IMR-90 (cell line): ENCODE measurements around the gene CXCL12. TPM values are rescaled to one million over a fixed set of nuclear protein-coding genes. Genes with fewer than 3 reads are reported as not detected.

Experiments used
- ATAC-seq: fragments of 200-7000 bp; cut with Tn5 transposase; 2 replicates; pipeline ENCODE4 v1.9.1; 2020; ENCODE audit warnings: low read depth, mild to moderate bottlenecking, moderate library complexity
- BruUV-seq: library from RNA; stranded (reverse); fragments of 400-500 nt; replicated peaks from 2 replicates; lab custom pipeline; 2021; lab: Mats Ljungman, UMichigan
- CTCF ChIA-PET: fragments of 300-600 bp; formaldehyde crosslinking; extraction: SDS; loops from one replicate; lab custom pipeline; 2021; ENCODE audit warnings: antibody characterized with exemption; lab: Yijun Ruan, JAX
- POLR2A ChIA-PET: fragments of 300-600 bp; sonication (Branson Sonifier 250); formaldehyde crosslinking; loops from one replicate; lab custom pipeline; 2022; ENCODE audit warnings: antibody characterized with exemption; ENCODE audit not compliant: unreplicated experiment; lab: Charles Lee
- DNase-seq: peaks from one replicate; pipeline ENCODE4 v3.0.0; 2013
- H2AFZ ChIP-seq: replicated peaks from 2 replicates; pipeline ENCODE3; 2013; ENCODE audit warnings: low read length, mild to moderate bottlenecking; ENCODE audit not compliant: poor library complexity
- H2AK5ac ChIP-seq: 2 replicates; pipeline ENCODE4 v1.6.1; 2013; ENCODE audit warnings: low read depth, low read length, inconsistent platforms
- H2AK9ac ChIP-seq: replicated peaks from 2 replicates; pipeline ENCODE3; 2013; ENCODE audit warnings: mild to moderate bottlenecking, low read depth, low read length, moderate library complexity; ENCODE audit not compliant: poor library complexity
- H2BK120ac ChIP-seq: 2 replicates; pipeline ENCODE4 v1.6.1; 2013; ENCODE audit warnings: low read depth, low read length, inconsistent platforms
- H2BK15ac ChIP-seq: 3 replicates; pipeline ENCODE4 v1.6.1; 2013; ENCODE audit warnings: low read depth, low read length, inconsistent platforms
- H2BK20ac ChIP-seq: 2 replicates; pipeline ENCODE4 v1.6.1; 2013; ENCODE audit warnings: low read depth, mild to moderate bottlenecking, inconsistent platforms, low read length, moderate library complexity
- H2BK5ac ChIP-seq: 2 replicates; pipeline ENCODE4 v1.6.1; 2013; ENCODE audit warnings: mild to moderate bottlenecking, low read depth, low read length, inconsistent platforms; ENCODE audit not compliant: poor library complexity, severe bottlenecking
- H3K14ac ChIP-seq: replicated peaks from 2 replicates; pipeline ENCODE4 v1.6.1; 2013; ENCODE audit warnings: low read depth, low read length, inconsistent platforms
- H3K18ac ChIP-seq: 2 replicates; pipeline ENCODE4 v1.6.1; 2013; ENCODE audit warnings: low read depth, low read length, control low read depth
- H3K23ac ChIP-seq: 2 replicates; pipeline ENCODE4 v1.6.1; 2013; ENCODE audit warnings: low read depth, low read length, inconsistent platforms
- H3K27ac ChIP-seq: 2 replicates; pipeline ENCODE4 v1.5.1; 2013; ENCODE audit warnings: mild to moderate bottlenecking, control low read depth, low read length; ENCODE audit not compliant: insufficient read depth
- H3K27me3 ChIP-seq: 2 replicates; pipeline ENCODE4 v1.6.1; 2013; ENCODE audit warnings: low read length; ENCODE audit not compliant: control insufficient read depth, insufficient read depth
- H3K36me3 ChIP-seq: 2 replicates; pipeline ENCODE4 v1.6.1; 2013; ENCODE audit warnings: low read length, mixed read lengths; ENCODE audit not compliant: control insufficient read depth, insufficient read depth
- H3K4ac ChIP-seq: 2 replicates; pipeline ENCODE4 v1.6.1; 2013; ENCODE audit warnings: low read depth, low read length, inconsistent platforms
- H3K4me1 ChIP-seq: 2 replicates; pipeline ENCODE4 v1.6.1; 2013; ENCODE audit warnings: low read length, mixed read lengths; ENCODE audit not compliant: control insufficient read depth, insufficient read depth
- H3K4me2 ChIP-seq: 2 replicates; pipeline ENCODE4 v1.6.1; 2013; ENCODE audit warnings: low read depth, mild to moderate bottlenecking, control low read depth, low read length, moderate library complexity
- H3K4me3 ChIP-seq: 2 replicates; pipeline ENCODE4 v1.5.1; 2013; ENCODE audit warnings: low read depth, mild to moderate bottlenecking, control low read depth, low read length, moderate library complexity; ENCODE audit not compliant: insufficient read depth
- H3K56ac ChIP-seq: 2 replicates; pipeline ENCODE4 v1.6.1; 2013; ENCODE audit warnings: low read length, inconsistent platforms; ENCODE audit not compliant: insufficient read depth; ENCODE audit errors: extremely low read depth
- H3K79me1 ChIP-seq, 2 experiments: 2 replicates each; pipeline ENCODE4 v1.6.1; 2013; ENCODE audit warnings: low read length in 2 of 2, inconsistent platforms in 1 of 2, low read depth in 1 of 2
- H3K9ac ChIP-seq: 2 replicates; pipeline ENCODE4 v1.6.1; 2013; ENCODE audit warnings: low read depth, low read length, control low read depth
- H3K9me1 ChIP-seq: 2 replicates; pipeline ENCODE4 v1.6.1; 2013; ENCODE audit warnings: low read length, inconsistent platforms; ENCODE audit not compliant: insufficient read depth
- H3K9me3 ChIP-seq: 2 replicates; pipeline ENCODE4 v1.6.1; 2013; ENCODE audit warnings: low read length; ENCODE audit not compliant: control insufficient read depth, insufficient read depth
- H4K20me1 ChIP-seq: 2 replicates; pipeline ENCODE4 v1.6.1; 2013; ENCODE audit warnings: low read length, inconsistent platforms; ENCODE audit not compliant: insufficient read depth
- H4K5ac ChIP-seq: 2 replicates; pipeline ENCODE4 v1.6.1; 2013; ENCODE audit warnings: mild to moderate bottlenecking, low read depth, low read length, control low read depth
- H4K8ac ChIP-seq, 2 experiments: 2 replicates each; pipeline ENCODE4 v1.6.1; 2013; ENCODE audit warnings: low read depth in 2 of 2, low read length in 2 of 2, control low read depth in 1 of 2, inconsistent platforms in 1 of 2
- H4K91ac ChIP-seq: 2 replicates; pipeline ENCODE4 v1.6.1; 2013; ENCODE audit warnings: low read depth, low read length, inconsistent platforms; ENCODE audit not compliant: insufficient read depth
- BHLHE40 ChIP-seq: fragments of 150-350 bp; IDR thresholded peaks from 2 replicates; pipeline ENCODE4 v1.6.1; 2016; ENCODE audit warnings: mild to moderate bottlenecking, low read depth, low read length
- CEBPB ChIP-seq: IDR thresholded peaks from 2 replicates; pipeline ENCODE4 v1.6.1; 2012; ENCODE audit warnings: low read depth, low read length, improper control_type of control experiment
- CHD1 ChIP-seq: IDR thresholded peaks from 2 replicates; pipeline ENCODE4 v1.6.1; 2012; ENCODE audit warnings: low read depth, low read length, improper control_type of control experiment
- FOS ChIP-seq: fragments of 150-350 bp; IDR thresholded peaks from 2 replicates; pipeline ENCODE4 v1.6.1; 2016; ENCODE audit warnings: low read depth, low read length
- MAFK ChIP-seq: IDR thresholded peaks from 2 replicates; pipeline ENCODE4 v1.6.1; 2012; ENCODE audit warnings: low read depth, low read length, improper control_type of control experiment
- MAZ ChIP-seq: IDR thresholded peaks from 2 replicates; pipeline ENCODE4 v1.6.1; 2012; ENCODE audit warnings: low read depth, mild to moderate bottlenecking, low read length, improper control_type of control experiment, moderate library complexity, borderline replicate concordance
- MXI1 ChIP-seq: IDR thresholded peaks from 2 replicates; pipeline ENCODE4 v1.6.1; 2012; ENCODE audit warnings: low read depth, mild to moderate bottlenecking, low read length, moderate library complexity, borderline replicate concordance
- NFE2L2 ChIP-seq: fragments of 150-350 bp; IDR thresholded peaks from 2 replicates; pipeline ENCODE4 v1.6.1; 2016; ENCODE audit warnings: low read depth, mild to moderate bottlenecking, low read length
- POLR2A ChIP-seq: IDR thresholded peaks from 2 replicates; pipeline ENCODE4 v1.6.1; 2012; ENCODE audit warnings: mild to moderate bottlenecking, low read depth, low read length
- RCOR1 ChIP-seq: IDR thresholded peaks from 2 replicates; pipeline ENCODE4 v1.6.1; 2012; ENCODE audit warnings: mild to moderate bottlenecking, low read length, improper control_type of control experiment; ENCODE audit not compliant: insufficient replicate concordance
- RFX5 ChIP-seq: IDR thresholded peaks from 2 replicates; pipeline ENCODE4 v1.8.0; 2012; ENCODE audit warnings: low read depth, mild to moderate bottlenecking, low read length, moderate library complexity
- SMC3 ChIP-seq: fragments of 150-350 bp; IDR thresholded peaks from 2 replicates; pipeline ENCODE4 v1.6.1; 2016; ENCODE audit warnings: low read depth, mild to moderate bottlenecking, antibody characterized with exemption, low read length, moderate library complexity
- WGBS, 2 experiments: methylation state at CpG; one replicate each; pipeline versions ENCODE4 v1.1.5 to v1.1.7; 2013; ENCODE audit warnings: missing lambda C conversion rate in 2 of 2; ENCODE audit not compliant: insufficient read length in 1 of 2; ENCODE audit errors: extremely low coverage in 2 of 2; 5-methylcytosine and 5-hydroxymethylcytosine counted together
- dilution Hi-C: fragments of 300-500 bp; cut with HindIII; formaldehyde crosslinking; loops from one replicate; pipeline ENCODE4 v1.14.3; 2018; ENCODE audit warnings: low sequenced_read_pairs; ENCODE audit not compliant: unreplicated experiment
- in situ Hi-C: fragments of 300-500 bp; cut with MboI; formaldehyde crosslinking; loops from 3 replicates; pipeline ENCODE4 v1.14.3; 2019; ENCODE audit warnings: low sequenced_read_pairs, inconsistent platforms, mixed read lengths
- intact Hi-C: fragments of 100-400 bp; cut with micrococcal nuclease; formaldehyde crosslinking; loops from 2 replicates; pipeline ENCODE4 v1.10.0; 2022
- polyA plus RNA-seq, 3 experiments: library from polyadenylated mRNA; depleted of rRNA; stranded (reverse); fragments of >200 nt; gene quantifications; 2 replicates each; pipeline ENCODE4 v1.2.3, GENCODE V29; 2012; ENCODE audit warnings: low replicate concordance in 1 of 3
- total RNA-seq: library from RNA; depleted of rRNA; stranded (reverse); fragments of >200 nt; gene quantifications from 2 replicates; pipeline ENCODE4 v1.2.3, GENCODE V29; 2012
- TF ChIP-seq, protein P1 (sequence below): fragments of 150-350 bp; IDR thresholded peaks from 2 replicates; pipeline ENCODE4 v1.6.1; 2016; ENCODE audit warnings: low read depth, mild to moderate bottlenecking, low read length, moderate library complexity, borderline replicate concordance
- TF ChIP-seq, protein P2 (sequence below): fragments of 150-350 bp; IDR thresholded peaks from 2 replicates; pipeline ENCODE4 v1.6.1; 2017; ENCODE audit warnings: mild to moderate bottlenecking, antibody characterized with exemption, low read length, low read depth

The CXCL12 gene
- total and polyA plus RNA-seq, 2 of the 4 experiments (the other 2 are of a cell fraction), result 15.8 to 80.7 TPM

DNA sequence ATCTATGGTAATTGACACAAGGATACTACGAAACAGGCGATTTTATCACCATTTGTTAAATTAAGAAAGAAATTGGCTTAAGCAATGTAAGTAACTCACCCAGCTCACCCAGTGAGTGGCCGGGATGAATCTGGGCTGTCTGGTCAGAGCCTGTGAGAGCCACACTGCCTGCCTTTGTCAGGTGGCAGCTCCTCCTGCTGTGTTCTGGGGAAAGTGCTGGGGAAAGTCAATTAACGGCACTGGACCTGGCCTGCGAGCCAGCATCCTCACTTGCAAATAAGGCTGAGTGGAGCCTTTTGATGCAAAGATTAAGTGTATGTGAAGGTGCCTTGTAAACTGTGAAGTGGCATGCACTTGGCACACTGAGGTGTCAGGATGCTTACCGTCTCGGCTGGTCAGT lies 13.4 kb upstream of the CXCL12 start (continued):
- TF ChIP-seq MXI1 (no peak), RCOR1 (no peak), POLR2A (no peak), MAFK (no peak), RFX5 (no peak)

DNA sequence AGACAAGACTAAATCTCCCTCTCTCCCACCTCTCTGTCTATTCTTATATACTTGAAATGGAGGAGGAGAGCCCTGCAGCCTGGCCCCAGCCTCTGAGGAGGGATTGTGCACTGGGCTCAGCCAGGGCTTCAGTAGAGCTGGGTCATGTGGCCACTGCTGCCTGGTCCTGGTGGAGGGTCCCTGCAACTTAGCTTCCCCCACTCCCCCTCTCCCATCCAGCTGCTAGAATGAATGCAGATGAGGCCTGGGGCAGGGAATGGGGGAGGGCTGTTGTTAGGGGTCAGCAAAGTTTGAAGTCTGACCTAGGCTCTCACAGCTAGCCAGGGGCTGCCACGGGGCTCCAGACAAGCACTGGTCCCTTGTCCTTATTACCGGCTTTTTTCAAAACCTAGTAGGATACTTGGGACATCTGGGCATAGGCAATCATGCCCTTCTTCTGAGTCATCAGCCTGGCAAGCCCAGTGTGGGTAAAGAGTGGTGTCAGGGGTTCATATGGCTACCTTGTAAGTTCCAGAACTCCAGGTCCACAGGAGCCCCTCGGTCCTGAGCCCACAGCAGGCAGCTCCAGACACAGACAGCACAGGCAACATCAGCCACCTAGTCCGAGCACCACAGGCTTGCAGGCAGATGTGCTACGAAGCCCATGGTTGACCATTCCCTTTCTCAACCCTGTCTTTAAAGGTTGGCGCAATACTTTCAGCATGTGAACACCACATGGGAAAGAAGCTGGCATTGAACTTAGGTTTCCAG lies 12.8 kb upstream of the CXCL12 start:
- intact Hi-C loops (no loop called here), in situ Hi-C loops (no loop called here), dilution Hi-C loops (no loop called here)
- H4K91ac ChIP-seq, result no peak overlapping the region
- H4K8ac ChIP-seq, result no peak overlapping the region
- ATAC-seq, result no peak
- no peaks in the 10 kb centered on the region for H3K79me1 ChIP-seq
- H3K4ac ChIP-seq, result no peak overlapping the region
- no peaks in the 10 kb centered on the region for H4K20me1 ChIP-seq
- H3K4me3 ChIP-seq, result no peak overlapping the region
- BruUV-seq, result no TSS peak
- DNase-seq, result no peak
- H3K36me3 ChIP-seq, result no peaks in the 10 kb centered on the region
- H2BK5ac ChIP-seq, result no peak overlapping the region
- no peak overlapping the region for H3K18ac ChIP-seq
- H3K27ac ChIP-seq, result no peak overlapping the region
- no peak overlapping the region for H3K23ac ChIP-seq
- no peak overlapping the region for H2BK120ac ChIP-seq
- H3K9me1 ChIP-seq, result no peaks in the 10 kb centered on the region
- no CpG with 5 or more reads among the region's 6 CpGs for WGBS, 2 experiments
- no peak overlapping the region for H3K14ac ChIP-seq
- CTCF ChIA-PET, result no interaction called here
- no peak overlapping the region for H4K5ac ChIP-seq
- H3K4me1 ChIP-seq, result no peaks in the 10 kb centered on the region
- no peak overlapping the region for H3K4me2 ChIP-seq
- H2BK15ac ChIP-seq, result no peak overlapping the region
- no peak overlapping the region for H2AK5ac ChIP-seq
- H2BK20ac ChIP-seq, result no peak overlapping the region
- H2AFZ ChIP-seq, result no peak overlapping the region
- no peak overlapping the region for H3K9ac ChIP-seq
- H2AK9ac ChIP-seq, result no peak overlapping the region
- no peak overlapping the region for H3K56ac ChIP-seq
- POLR2A ChIA-PET, result interaction anchor here (0.6 kb wide), 1 partner anchor 21 kb away, joined by 3 read pairs; no protein-coding TSS in a partner anchor
- no peaks in the 10 kb centered on the region for H3K9me3 ChIP-seq
- H3K27me3 ChIP-seq, result peaks cover 52% of the 10 kb centered on the region
- TF ChIP-seq RFX5 (no peak), MXI1 (no peak), FOS (no peak), MAFK (no peak), CEBPB (no peak), SMC3 (no peak), BHLHE40 (no peak), CHD1 (no peak), RCOR1 (no peak), MAZ (no peak), NFE2L2 (no peak), POLR2A (no peak)
- TF ChIP-seq, protein P1, sequence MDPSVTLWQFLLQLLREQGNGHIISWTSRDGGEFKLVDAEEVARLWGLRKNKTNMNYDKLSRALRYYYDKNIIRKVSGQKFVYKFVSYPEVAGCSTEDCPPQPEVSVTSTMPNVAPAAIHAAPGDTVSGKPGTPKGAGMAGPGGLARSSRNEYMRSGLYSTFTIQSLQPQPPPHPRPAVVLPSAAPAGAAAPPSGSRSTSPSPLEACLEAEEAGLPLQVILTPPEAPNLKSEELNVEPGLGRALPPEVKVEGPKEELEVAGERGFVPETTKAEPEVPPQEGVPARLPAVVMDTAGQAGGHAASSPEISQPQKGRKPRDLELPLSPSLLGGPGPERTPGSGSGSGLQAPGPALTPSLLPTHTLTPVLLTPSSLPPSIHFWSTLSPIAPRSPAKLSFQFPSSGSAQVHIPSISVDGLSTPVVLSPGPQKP, result no peak
- TF ChIP-seq, protein P2, sequence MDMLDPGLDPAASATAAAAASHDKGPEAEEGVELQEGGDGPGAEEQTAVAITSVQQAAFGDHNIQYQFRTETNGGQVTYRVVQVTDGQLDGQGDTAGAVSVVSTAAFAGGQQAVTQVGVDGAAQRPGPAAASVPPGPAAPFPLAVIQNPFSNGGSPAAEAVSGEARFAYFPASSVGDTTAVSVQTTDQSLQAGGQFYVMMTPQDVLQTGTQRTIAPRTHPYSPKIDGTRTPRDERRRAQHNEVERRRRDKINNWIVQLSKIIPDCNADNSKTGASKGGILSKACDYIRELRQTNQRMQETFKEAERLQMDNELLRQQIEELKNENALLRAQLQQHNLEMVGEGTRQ, result no peak
